K562 (cell line): ENCODE data around the gene NUPR1. TPM values are rescaled to one million over a fixed set of nuclear protein-coding genes. Genes with fewer than 3 reads are reported as not detected.

Experiments used
- CREB5 ChIP-seq: fragments of 250-450 bp; sonication (Bioruptor Pico); IDR thresholded peaks from 2 replicates; pipeline ENCODE4 v1.5.0; 2020; ENCODE audit warnings: mild to moderate bottlenecking
- GATAD2A ChIP-seq: fragments of 450-650 bp; IDR thresholded peaks from 2 replicates; pipeline ENCODE4 v1.6.1; 2017
- KDM4B ChIP-seq, 2 experiments: fragments of 450-650 bp in 1 of 2; sonication (generic) in 1 of 2; IDR thresholded peaks; 2 replicates each; pipeline ENCODE4 v1.6.1; 2016 to 2017; ENCODE audit warnings: borderline replicate concordance in 2 of 2, antibody characterized with exemption in 1 of 2, low read depth in 1 of 2, mild to moderate bottlenecking in 1 of 2
- MTA3 ChIP-seq: fragments of 450-650 bp; formaldehyde crosslinking; IDR thresholded peaks from 2 replicates; pipeline ENCODE4 v1.6.1; 2017; ENCODE audit warnings: mild to moderate bottlenecking, borderline replicate concordance
- NR2C2 ChIP-seq, 2 experiments: fragments of 200-800 bp in 1 of 2; sonication (Bioruptor generic) in 1 of 2; sonication (generic) in 1 of 2; formaldehyde crosslinking in 1 of 2; IDR thresholded peaks; 2 replicates each; pipeline versions ENCODE4 v1.6.1 to v1.8.0; 2016 to 2022; ENCODE audit warnings: mild to moderate bottlenecking in 1 of 2, missing compliant biosample characterization in 1 of 2, missing genetic modification characterization in 1 of 2, missing genetic modification reagents in 1 of 2
- PHF8 ChIP-seq: fragments of 200-600 bp; sonication (generic); IDR thresholded peaks from 2 replicates; pipeline ENCODE4 v1.6.1; 2012; ENCODE audit warnings: mixed run types, mild to moderate bottlenecking, inconsistent platforms, low read length, moderate library complexity, borderline replicate concordance
- RBM15 ChIP-seq: fragments of 200-400 bp; formaldehyde crosslinking; IDR thresholded peaks from 2 replicates; pipeline ENCODE4 v1.6.1; 2018; ENCODE audit warnings: mild to moderate bottlenecking, low read length, moderate library complexity; ENCODE audit not compliant: insufficient read depth
- SP2 ChIP-seq: IDR thresholded peaks from 2 replicates; pipeline ENCODE4 v1.6.1; 2011; ENCODE audit warnings: mild to moderate bottlenecking, low read depth, low read length, moderate library complexity; ENCODE audit not compliant: poor library complexity, severe bottlenecking; ENCODE audit errors: extremely low read depth
- ZBTB17 ChIP-seq: fragments of 450-650 bp; formaldehyde crosslinking; IDR thresholded peaks from 2 replicates; pipeline ENCODE4 v1.4.0; 2020; ENCODE audit warnings: mild to moderate bottlenecking
- ZNF324 ChIP-seq: fragments of 250-450 bp; sonication (Bioruptor Pico); IDR thresholded peaks from 2 replicates; pipeline ENCODE4 v1.4.0; 2020; ENCODE audit warnings: mild to moderate bottlenecking
- polyA plus RNA-seq, 8 experiments: library from polyadenylated mRNA; depleted of rRNA in 4 of 8; stranded (reverse) in 5 of 8; unstranded in 3 of 8; fragments of >200 nt; fragmentation: Nextera tagmentation in 2 of 8; fragmentation: Illumina TruSeq in 1 of 8; extraction: Ambion mirVana in 2 of 8; extraction: Trizol in 1 of 8; gene quantifications; 2 replicates each; pipeline versions ENCODE4 v1.2.1 to v1.2.3, GENCODE V29; 2011 to 2014; ENCODE audit warnings: inconsistent platforms in 1 of 8, missing spikeins in 1 of 8
- total RNA-seq, 7 experiments: library from RNA; depleted of rRNA in 6 of 7; stranded (reverse); fragments of >200 nt in 6 of 7; fragmentation: Illumina TruSeq in 2 of 7; extraction: Trizol in 2 of 7; gene quantifications; 2 replicates each; pipeline versions ENCODE4 v1.2.1 to v1.2.3, GENCODE V29; 2011 to 2021; ENCODE audit warnings: low replicate concordance in 1 of 7
- TF ChIP-seq, protein P1 (sequence below), 2 experiments: fragments of 450-650 bp; conservative IDR thresholded peaks; 2 replicates each; pipeline ENCODE4 v1.6.1; 2017; ENCODE audit warnings: mild to moderate bottlenecking in 2 of 2, moderate library complexity in 2 of 2
- TF ChIP-seq, protein P2 (sequence below), 3 experiments: fragments of 200-800 bp in 1 of 3; fragments of 250-450 bp in 1 of 3; fragments of 450-650 bp in 1 of 3; sonication (Bioruptor Pico) in 1 of 3; sonication (Bioruptor generic) in 1 of 3; formaldehyde crosslinking in 1 of 3; IDR thresholded peaks; 2 replicates each; pipeline versions ENCODE4 v1.6.1 to v1.8.0; 2016 to 2022; ENCODE audit warnings: mild to moderate bottlenecking in 2 of 3, missing genetic modification characterization in 2 of 3, missing compliant biosample characterization in 1 of 3, moderate library complexity in 1 of 3
- TF ChIP-seq, protein P3 (sequence below): fragments of 450-650 bp; IDR thresholded peaks from 2 replicates; pipeline ENCODE4 v1.6.1; 2017; ENCODE audit warnings: antibody characterized with exemption, mild to moderate bottlenecking

NUPR1 gene
- total and polyA plus RNA-seq, 9 of the 15 experiments (the other 6 are each of a cell fraction or from before 2014, with no cell fraction given), result 0.07 to 1.5 (median 0.27) TPM

DNA sequence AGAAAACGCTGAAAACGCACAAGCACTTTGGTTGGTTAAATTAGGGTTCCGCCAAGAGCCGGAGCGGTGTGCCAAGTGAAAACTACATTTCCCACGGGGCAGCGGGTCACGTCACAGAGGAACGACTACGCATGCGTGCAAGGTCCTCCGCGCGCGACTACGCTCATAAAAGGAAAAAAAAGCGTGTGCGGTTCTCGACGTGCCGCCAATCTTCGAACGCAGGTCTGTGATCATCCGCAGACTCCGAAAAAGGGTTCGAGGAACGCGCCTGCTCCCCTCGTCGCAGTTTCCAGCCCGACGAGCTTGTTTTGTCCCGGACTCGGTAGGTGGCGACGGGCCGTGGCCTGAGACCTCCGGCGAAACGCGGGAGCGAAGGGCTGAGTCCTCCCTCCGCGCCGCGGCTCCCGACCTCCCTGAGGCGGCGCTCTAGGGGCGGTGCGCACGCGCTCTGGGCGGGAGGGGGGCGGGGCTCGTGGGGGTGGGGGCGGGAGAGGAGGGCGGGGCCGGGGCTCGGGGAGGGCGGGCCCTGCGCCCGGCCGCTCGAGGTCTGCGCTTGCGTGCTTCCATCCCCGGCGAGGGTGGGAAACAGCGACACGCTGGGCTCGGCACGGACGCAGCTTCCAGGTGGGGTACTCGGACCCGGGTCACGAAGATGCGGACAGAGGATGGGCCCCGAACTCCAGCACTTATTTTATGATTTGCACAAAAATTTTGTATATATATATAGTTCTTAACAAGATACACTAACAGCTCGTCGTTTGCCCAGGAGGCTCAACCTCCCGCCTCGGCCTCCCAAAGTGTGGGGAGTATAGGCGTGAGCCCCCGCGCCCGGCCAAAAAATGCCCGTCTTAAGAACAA, 15.2 kb upstream of the NUPR1 start, which contains the start of gene SGF29 (continued):
- TF ChIP-seq, protein P1, sequence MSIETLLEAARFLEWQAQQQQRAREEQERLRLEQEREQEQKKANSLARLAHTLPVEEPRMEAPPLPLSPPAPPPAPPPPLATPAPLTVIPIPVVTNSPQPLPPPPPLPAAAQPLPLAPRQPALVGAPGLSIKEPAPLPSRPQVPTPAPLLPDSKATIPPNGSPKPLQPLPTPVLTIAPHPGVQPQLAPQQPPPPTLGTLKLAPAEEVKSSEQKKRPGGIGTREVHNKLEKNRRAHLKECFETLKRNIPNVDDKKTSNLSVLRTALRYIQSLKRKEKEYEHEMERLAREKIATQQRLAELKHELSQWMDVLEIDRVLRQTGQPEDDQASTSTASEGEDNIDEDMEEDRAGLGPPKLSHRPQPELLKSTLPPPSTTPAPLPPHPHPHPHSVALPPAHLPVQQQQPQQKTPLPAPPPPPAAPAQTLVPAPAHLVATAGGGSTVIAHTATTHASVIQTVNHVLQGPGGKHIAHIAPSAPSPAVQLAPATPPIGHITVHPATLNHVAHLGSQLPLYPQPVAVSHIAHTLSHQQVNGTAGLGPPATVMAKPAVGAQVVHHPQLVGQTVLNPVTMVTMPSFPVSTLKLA (conservative IDR thresholded peaks at IDR 0.05), result peak; percentile 66 to 81; a peak in 3 of 4 replicates
- TF ChIP-seq MTA3 (peak; percentile 93; the same call in 1 of the 2 replicates), RBM15 (no peak), KDM4B (IDR thresholded peaks at IDR 0.05; ENCODE audit: borderline replicate concordance in 2 of 2, low read depth in 1 of 2) (peak in 1 of 2 experiments; percentile 81; a peak in 1 of 4 replicates), ZBTB17 (CRISPR knock-in tag) (peak; percentile 66; the same call in 1 of the 2 replicates), CREB5 (CRISPR knock-in tag) (no peak), PHF8 (peak; percentile 99), GATAD2A (no peak), ZNF324 (0 out of 2 replicates have a peak, but pooled peaks have one; percentile 15), NR2C2 (CRISPR knock-in tag; IDR thresholded peaks at IDR 0.05) (peak; percentile 72), NR2C2 (tag; IDR thresholded peaks at IDR 0.05) (peak; percentile 87), SP2 (peak; percentile 87)
- TF ChIP-seq, protein P2, sequence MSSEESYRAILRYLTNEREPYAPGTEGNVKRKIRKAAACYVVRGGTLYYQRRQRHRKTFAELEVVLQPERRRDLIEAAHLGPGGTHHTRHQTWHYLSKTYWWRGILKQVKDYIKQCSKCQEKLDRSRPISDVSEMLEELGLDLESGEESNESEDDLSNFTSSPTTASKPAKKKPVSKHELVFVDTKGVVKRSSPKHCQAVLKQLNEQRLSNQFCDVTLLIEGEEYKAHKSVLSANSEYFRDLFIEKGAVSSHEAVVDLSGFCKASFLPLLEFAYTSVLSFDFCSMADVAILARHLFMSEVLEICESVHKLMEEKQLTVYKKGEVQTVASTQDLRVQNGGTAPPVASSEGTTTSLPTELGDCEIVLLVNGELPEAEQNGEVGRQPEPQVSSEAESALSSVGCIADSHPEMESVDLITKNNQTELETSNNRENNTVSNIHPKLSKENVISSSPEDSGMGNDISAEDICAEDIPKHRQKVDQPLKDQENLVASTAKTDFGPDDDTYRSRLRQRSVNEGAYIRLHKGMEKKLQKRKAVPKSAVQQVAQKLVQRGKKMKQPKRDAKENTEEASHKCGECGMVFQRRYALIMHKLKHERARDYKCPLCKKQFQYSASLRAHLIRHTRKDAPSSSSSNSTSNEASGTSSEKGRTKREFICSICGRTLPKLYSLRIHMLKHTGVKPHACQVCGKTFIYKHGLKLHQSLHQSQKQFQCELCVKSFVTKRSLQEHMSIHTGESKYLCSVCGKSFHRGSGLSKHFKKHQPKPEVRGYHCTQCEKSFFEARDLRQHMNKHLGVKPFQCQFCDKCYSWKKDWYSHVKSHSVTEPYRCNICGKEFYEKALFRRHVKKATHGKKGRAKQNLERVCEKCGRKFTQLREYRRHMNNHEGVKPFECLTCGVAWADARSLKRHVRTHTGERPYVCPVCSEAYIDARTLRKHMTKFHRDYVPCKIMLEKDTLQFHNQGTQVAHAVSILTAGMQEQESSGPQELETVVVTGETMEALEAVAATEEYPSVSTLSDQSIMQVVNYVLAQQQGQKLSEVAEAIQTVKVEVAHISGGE (CRISPR knock-in tag; IDR thresholded peaks at IDR 0.05), result peak in 1 of 3 experiments; percentile 47; a peak in 1 of 6 replicates
- TF ChIP-seq, protein P3, sequence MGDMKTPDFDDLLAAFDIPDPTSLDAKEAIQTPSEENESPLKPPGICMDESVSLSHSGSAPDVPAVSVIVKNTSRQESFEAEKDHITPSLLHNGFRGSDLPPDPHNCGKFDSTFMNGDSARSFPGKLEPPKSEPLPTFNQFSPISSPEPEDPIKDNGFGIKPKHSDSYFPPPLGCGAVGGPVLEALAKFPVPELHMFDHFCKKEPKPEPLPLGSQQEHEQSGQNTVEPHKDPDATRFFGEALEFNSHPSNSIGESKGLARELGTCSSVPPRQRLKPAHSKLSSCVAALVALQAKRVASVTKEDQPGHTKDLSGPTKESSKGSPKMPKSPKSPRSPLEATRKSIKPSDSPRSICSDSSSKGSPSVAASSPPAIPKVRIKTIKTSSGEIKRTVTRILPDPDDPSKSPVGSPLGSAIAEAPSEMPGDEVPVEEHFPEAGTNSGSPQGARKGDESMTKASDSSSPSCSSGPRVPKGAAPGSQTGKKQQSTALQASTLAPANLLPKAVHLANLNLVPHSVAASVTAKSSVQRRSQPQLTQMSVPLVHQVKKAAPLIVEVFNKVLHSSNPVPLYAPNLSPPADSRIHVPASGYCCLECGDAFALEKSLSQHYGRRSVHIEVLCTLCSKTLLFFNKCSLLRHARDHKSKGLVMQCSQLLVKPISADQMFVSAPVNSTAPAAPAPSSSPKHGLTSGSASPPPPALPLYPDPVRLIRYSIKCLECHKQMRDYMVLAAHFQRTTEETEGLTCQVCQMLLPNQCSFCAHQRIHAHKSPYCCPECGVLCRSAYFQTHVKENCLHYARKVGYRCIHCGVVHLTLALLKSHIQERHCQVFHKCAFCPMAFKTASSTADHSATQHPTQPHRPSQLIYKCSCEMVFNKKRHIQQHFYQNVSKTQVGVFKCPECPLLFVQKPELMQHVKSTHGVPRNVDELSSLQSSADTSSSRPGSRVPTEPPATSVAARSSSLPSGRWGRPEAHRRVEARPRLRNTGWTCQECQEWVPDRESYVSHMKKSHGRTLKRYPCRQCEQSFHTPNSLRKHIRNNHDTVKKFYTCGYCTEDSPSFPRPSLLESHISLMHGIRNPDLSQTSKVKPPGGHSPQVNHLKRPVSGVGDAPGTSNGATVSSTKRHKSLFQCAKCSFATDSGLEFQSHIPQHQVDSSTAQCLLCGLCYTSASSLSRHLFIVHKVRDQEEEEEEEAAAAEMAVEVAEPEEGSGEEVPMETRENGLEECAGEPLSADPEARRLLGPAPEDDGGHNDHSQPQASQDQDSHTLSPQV, result peak; percentile 53; the same call in 1 of the 2 replicates
